ENCODE results near the gene C1QTNF12. TPM values are rescaled to one million over a fixed set of nuclear protein-coding genes. Genes with fewer than 3 reads are reported as not detected.

C1QTNF12 gene
- total and polyA plus RNA-seq, 12 donors: 0.42 to 2.3 (median 1.1) TPM; not detected in 1

DNA sequence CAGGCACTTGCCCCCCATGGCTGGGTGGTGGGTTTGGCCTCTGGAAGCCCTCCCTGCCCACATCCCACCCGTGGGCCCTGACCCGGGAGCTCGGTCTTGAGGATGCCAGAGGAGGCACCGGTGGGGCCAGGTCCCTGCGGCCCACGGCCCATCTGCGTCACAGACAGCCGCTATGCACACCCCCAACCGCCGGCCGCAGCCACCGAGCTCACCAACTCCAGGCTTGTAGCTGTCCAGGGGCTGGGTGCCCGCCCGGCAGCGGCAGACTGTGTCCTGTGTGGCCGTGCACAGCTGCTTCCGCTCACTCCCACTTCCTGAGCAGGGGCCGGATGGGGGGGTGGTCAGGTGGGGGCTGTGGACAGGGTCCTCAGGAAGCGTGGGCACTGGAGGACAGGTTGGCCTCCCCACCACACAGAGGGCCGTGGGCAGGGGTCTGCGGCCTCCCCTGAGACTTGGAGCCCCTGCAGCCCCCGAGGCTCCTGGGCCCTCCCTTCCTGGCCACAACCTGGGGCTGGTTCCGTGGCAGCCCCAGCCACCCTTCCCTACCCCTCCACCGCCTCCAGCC lies 33.7 kb downstream of the C1QTNF12 start:
- peak overlapping the region in 9 of 10 donors; percentile 69 to 87 (median 78) for H3K27ac ChIP-seq

DNA sequence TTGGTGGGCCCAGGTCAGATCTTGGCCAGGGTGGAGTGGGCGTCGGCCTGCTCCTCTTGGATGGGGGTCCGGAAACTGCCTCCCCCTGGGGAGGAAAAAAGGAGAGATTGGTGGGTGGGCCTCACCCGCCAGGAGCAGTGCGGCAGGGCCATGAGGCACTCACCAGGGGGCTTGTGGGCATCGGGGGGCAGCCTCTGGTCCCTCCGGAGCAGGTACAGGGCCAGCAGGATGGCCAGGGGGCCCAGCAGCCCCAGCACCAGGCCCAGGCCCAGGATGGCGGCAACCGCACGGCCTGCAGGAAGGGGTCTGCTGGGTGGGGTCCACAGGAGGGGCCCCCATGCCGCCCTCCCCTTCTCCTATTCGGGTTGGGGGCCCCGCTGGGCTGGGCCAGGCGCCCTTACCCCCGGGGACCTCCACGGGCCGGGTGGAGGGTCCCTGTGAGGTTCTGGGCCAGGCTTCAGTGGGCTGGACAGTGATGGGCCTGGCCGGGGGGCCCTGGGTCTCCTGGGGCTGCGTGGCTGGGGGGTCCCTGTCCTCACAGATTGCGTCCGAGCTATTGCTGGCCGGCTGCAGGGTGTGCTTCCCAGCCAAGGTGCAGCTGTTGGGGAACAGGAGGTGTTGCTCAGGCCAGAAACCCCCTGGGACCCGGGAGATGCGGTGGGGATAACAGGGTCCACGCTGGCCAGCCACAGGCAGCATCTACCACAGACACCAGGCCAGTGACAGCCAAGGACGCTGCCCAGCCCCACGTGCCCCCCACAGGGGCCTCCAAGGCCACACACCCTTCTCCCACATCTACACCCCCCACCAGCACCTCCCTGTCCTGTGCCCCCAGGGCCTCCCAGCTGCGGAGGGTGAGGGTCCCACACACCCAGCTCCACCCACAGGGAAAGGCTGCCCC lies 34.7 kb downstream of the C1QTNF12 start:
- no peak for ATAC-seq
- Histone ChIP-seq H3K27ac (peak overlapping the region in 5 of 10 donors; percentile 10 to 86 (median 78)), H3K36me3 (peaks cover 0 to 19% (median 0%) of the 10 kb centered on the region in 9 donors), H3K27me3 (peaks cover 2 to 47% (median 12%) of the 10 kb centered on the region in 7 donors), H3K4me1 (peaks cover 5 to 67% (median 55%) of the 10 kb centered on the region in 9 donors), H3K4me3 (peak overlapping the region in 6 of 10 donors; percentile 52 to 59 (median 56)), H3K9me3 (no peaks in the 10 kb centered on the region)
- TF ChIP-seq, protein P1, sequence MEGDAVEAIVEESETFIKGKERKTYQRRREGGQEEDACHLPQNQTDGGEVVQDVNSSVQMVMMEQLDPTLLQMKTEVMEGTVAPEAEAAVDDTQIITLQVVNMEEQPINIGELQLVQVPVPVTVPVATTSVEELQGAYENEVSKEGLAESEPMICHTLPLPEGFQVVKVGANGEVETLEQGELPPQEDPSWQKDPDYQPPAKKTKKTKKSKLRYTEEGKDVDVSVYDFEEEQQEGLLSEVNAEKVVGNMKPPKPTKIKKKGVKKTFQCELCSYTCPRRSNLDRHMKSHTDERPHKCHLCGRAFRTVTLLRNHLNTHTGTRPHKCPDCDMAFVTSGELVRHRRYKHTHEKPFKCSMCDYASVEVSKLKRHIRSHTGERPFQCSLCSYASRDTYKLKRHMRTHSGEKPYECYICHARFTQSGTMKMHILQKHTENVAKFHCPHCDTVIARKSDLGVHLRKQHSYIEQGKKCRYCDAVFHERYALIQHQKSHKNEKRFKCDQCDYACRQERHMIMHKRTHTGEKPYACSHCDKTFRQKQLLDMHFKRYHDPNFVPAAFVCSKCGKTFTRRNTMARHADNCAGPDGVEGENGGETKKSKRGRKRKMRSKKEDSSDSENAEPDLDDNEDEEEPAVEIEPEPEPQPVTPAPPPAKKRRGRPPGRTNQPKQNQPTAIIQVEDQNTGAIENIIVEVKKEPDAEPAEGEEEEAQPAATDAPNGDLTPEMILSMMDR (IDR thresholded peaks at IDR 0.05): no peak
- DNase-seq: peak in 1 of 2 donors; percentile 14
- 78 to 87% methylated on average over 27 to 28 of the region's 28 CpGs for WGBS, 2 donors
- intact Hi-C loops (cut with DNase I): no loop called here

More for the DNA sequence above, 33.7 kb downstream of the C1QTNF12 start:
- Histone ChIP-seq H3K36me3 (peaks cover 0 to 30% (median 6%) of the 10 kb centered on the region in 9 donors), H3K4me1 (peaks cover 5 to 73% (median 47%) of the 10 kb centered on the region in 9 donors), H3K4me3 (peak overlapping the region in 9 of 10 donors; percentile 27 to 59 (median 53)), H3K9me3 (no peaks in the 10 kb centered on the region), H3K27me3 (peaks cover 0 to 37% (median 1%) of the 10 kb centered on the region in 7 donors)
- DNase-seq (peak; percentile 60 to 64), ATAC-seq (peak; percentile 45 to 76 (median 64))
- intact Hi-C loops (cut with DNase I): no loop called here
- TF ChIP-seq, protein P1 (IDR thresholded peaks at IDR 0.05): no peak
- 47% methylated on average over 21 to 24 of the region's 24 CpGs for WGBS, 2 donors

DNA sequence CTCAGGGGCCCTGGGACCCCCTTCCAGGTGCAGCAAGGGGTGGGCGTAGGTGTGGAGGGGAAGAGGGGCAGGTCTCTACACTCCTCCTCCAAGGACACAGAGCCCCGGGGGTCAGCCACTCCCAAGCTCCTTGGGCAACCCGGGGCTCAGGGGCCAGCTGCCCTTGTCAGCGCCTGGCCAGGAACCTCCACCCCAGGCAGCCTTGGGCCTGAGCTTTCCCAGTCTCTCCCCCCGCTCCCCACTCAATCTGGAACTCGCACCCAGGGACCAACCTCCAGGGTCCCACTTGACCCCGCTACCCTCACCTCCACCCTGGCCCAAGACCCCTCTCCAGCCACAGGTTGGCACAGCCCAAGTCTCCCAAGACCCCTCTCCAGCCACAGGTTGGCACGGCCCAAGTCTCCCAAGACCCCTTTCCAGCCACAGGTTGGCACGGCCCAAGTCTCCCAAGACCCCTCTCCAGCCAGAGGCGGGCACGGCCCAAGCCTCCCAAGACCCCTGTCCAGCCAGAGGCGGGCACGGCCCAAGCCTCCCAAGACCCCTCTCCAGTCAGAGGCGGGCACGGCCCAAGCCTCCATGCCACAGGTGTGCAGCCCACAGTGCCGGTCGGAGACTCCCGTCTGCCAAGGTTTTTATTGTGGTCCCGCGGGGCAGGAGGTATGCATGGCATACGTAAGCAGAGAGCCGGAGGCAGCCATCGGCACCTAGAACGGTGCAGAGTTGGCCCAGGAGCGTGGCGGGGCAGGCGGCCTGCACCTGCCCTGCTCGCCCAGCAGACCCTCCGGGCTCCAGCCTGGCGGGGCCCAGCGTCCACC lies 35.6 kb downstream of the C1QTNF12 start:
- H3K4me1 ChIP-seq: peaks cover 5 to 68% (median 56%) of the 10 kb centered on the region in 9 donors
- ATAC-seq: no peak
- peak overlapping the region in 1 of 10 donors; percentile 59 for H3K4me3 ChIP-seq
- peaks cover 10 to 56% (median 21%) of the 10 kb centered on the region in 7 donors for H3K27me3 ChIP-seq
- intact Hi-C loops (cut with DNase I): no loop called here
- no peaks in the 10 kb centered on the region for H3K9me3 ChIP-seq
- peak in 1 of 2 donors; percentile 11 for DNase-seq
- TF ChIP-seq, protein P1 (IDR thresholded peaks at IDR 0.05): no peak
- peaks cover 0 to 10% (median 0%) of the 10 kb centered on the region in 9 donors for H3K36me3 ChIP-seq
- no peak overlapping the region for H3K27ac ChIP-seq
- WGBS, 2 donors: 91 to 94% methylated on average over 30 to 31 of the region's 31 CpGs
